Activated CD8-positive, alpha-beta memory T cell treated with anti-CD3 and anti-CD28 coated beads, Interleukin-2, amount 50 U/mL, for 48 hours (primary cell): Measurements from ENCODE around the gene RAB31.
"Not testable (repeated sequence)": the region's sequence is repeated elsewhere in the genome, so short reads cannot be mapped to it uniquely, and the experiment has no call there.

Source experiments
- DNase-seq: peaks from one replicate; pipeline ENCODE4 v3.0.0-alpha.2; 2020

RAB31 gene

GRCh38 chr18:9869715-9870430, 161.8 kb downstream of the RAB31 start:
- no peak for DNase-seq

- DNase-seq, result no peak
Measured at GRCh38 chr18:9870431-9871008, 162.4 kb downstream of the RAB31 start.

GRCh38 chr18:9871244-9871746, 163.2 kb downstream of the RAB31 start:
- no peak for DNase-seq

- DNase-seq, result no peak
Measured at GRCh38 chr18:9872823-9873222, 164.7 kb downstream of the RAB31 start.

GRCh38 chr18:9874728-9875127, 166.6 kb downstream of the RAB31 start:
- no peak for DNase-seq

GRCh38 chr18:9876212-9876866, 168.2 kb downstream of the RAB31 start:
- DNase-seq, result no peak

GRCh38 chr18:9876867-9877654, 169.0 kb downstream of the RAB31 start:
- no peak for DNase-seq

- no peak for DNase-seq
Measured at GRCh38 chr18:9877655-9878014, 169.5 kb downstream of the RAB31 start.

- no peak for DNase-seq
Measured at GRCh38 chr18:9878095-9878494, 170.0 kb downstream of the RAB31 start.

- DNase-seq, result no peak
Measured at GRCh38 chr18:9878783-9879242, 170.7 kb downstream of the RAB31 start.

- no peak for DNase-seq
Measured at GRCh38 chr18:9884090-9884489, 176.0 kb downstream of the RAB31 start.

GRCh38 chr18:9884532-9885140, 176.5 kb downstream of the RAB31 start:
- no peak for DNase-seq

GRCh38 chr18:9885170-9886004, 177.3 kb downstream of the RAB31 start, which contains the start of gene TXNDC2:
TXNDC2 (plus strand) TSS chr18:9885973; CDS start chr18:9886681, 708 bp downstream.
- no peak for DNase-seq

- no peak for DNase-seq
Measured at GRCh38 chr18:9886005-9886348, 177.9 kb downstream of the RAB31 start.

- no peak for DNase-seq
Measured at GRCh38 chr18:9887992-9888391, 179.9 kb downstream of the RAB31 start.

GRCh38 chr18:9890196-9890595, 182.1 kb downstream of the RAB31 start:
- DNase-seq, result no peak

GRCh38 chr18:9890957-9891356, 182.9 kb downstream of the RAB31 start:
- no peak for DNase-seq

- DNase-seq, result not testable (repeated sequence)
Measured at GRCh38 chr18:9891515-9891914, 183.4 kb downstream of the RAB31 start.

- no peak for DNase-seq
Measured at GRCh38 chr18:9894454-9895068, 186.5 kb downstream of the RAB31 start.

- DNase-seq, result no peak
Measured at GRCh38 chr18:9897129-9897528, 189.0 kb downstream of the RAB31 start.

- DNase-seq, result not testable (repeated sequence)
Measured at GRCh38 chr18:9897787-9898291, 189.7 kb downstream of the RAB31 start.
